Keratinocyte (primary cell): Measurements from ENCODE around the gene PTCHD4. TPM values are rescaled to one million over a fixed set of nuclear protein-coding genes. Genes with fewer than 3 reads are reported as not detected.
"Not testable (repeated sequence)": the region's sequence is repeated elsewhere in the genome, so short reads cannot be mapped to it uniquely, and the experiment has no call there.

Experiments
- DNase-seq: peaks from one replicate; pipeline ENCODE4 v3.0.0-alpha.2; 2011; ENCODE audit warnings: low read depth, missing footprints, low spot score
- FAIRE-seq: peaks from 2 replicates; lab custom pipeline; 2011; peaks lifted over from hg19 to GRCh38; lab: Jason Lieb, UNC
- H2AFZ ChIP-seq: 2 replicates; pipeline ENCODE4 v1.6.0; 2012; ENCODE audit warnings: low read length, control low read depth, inconsistent platforms; ENCODE audit not compliant: control insufficient read depth
- H3K27ac ChIP-seq: 2 replicates; pipeline ENCODE4 v1.5.1; 2011; ENCODE audit warnings: low read length; ENCODE audit not compliant: control insufficient read depth, insufficient read depth
- H3K27me3 ChIP-seq: 3 replicates; pipeline ENCODE4 v1.6.0; 2011; ENCODE audit warnings: low read length; ENCODE audit not compliant: control insufficient read depth, insufficient read depth; ENCODE audit errors: extremely low read depth
- H3K36me3 ChIP-seq, 2 experiments: 2 replicates in 1 of 2; 3 replicates in 1 of 2; pipeline ENCODE4 v1.5.1; 2011; ENCODE audit warnings: low read length in 2 of 2, mild to moderate bottlenecking in 1 of 2; ENCODE audit not compliant: control insufficient read depth in 2 of 2, insufficient read depth in 2 of 2; ENCODE audit errors: extremely low read depth in 1 of 2
- H3K4me1 ChIP-seq: 3 replicates; pipeline ENCODE4 v1.5.1; 2011; ENCODE audit warnings: low read length; ENCODE audit not compliant: control insufficient read depth, insufficient read depth; ENCODE audit errors: extremely low read depth
- H3K4me2 ChIP-seq: 3 replicates; pipeline ENCODE4 v1.6.0; 2011; ENCODE audit warnings: low read depth, low read length; ENCODE audit not compliant: control insufficient read depth, insufficient read depth; ENCODE audit errors: extremely low read depth
- H3K4me3 ChIP-seq, 3 experiments: fragments of 200-600 bp in 1 of 3; sonication (generic) in 1 of 3; 2 replicates in 2 of 3; 3 replicates in 1 of 3; pipeline ENCODE4 v1.5.1; 2011 to 2016; ENCODE audit warnings: low read length in 3 of 3, mild to moderate bottlenecking in 3 of 3, control low read depth in 2 of 3, inconsistent platforms in 1 of 3, low read depth in 1 of 3, mixed read lengths in 1 of 3, mixed run types in 1 of 3, moderate library complexity in 1 of 3; ENCODE audit not compliant: control insufficient read depth in 2 of 3, insufficient read depth in 2 of 3; ENCODE audit errors: extremely low read depth in 1 of 3
- H3K79me2 ChIP-seq: 2 replicates; pipeline ENCODE4 v1.6.0; 2012; ENCODE audit warnings: low read length; ENCODE audit not compliant: control insufficient read depth, insufficient read depth
- H3K9ac ChIP-seq: 3 replicates; pipeline ENCODE4 v1.6.0; 2011; ENCODE audit warnings: low read length; ENCODE audit not compliant: control insufficient read depth, insufficient read depth; ENCODE audit errors: extremely low read depth
- H3K9me1 ChIP-seq: 3 replicates; pipeline ENCODE4 v1.6.0; 2011; ENCODE audit warnings: low read length; ENCODE audit not compliant: control insufficient read depth, insufficient read depth; ENCODE audit errors: extremely low read depth
- H3K9me3 ChIP-seq: 2 replicates; pipeline ENCODE4 v1.5.1; 2012; ENCODE audit warnings: low read depth, low read length; ENCODE audit not compliant: control insufficient read depth
- H4K20me1 ChIP-seq: 3 replicates; pipeline ENCODE4 v1.6.0; 2011; ENCODE audit warnings: low read length; ENCODE audit not compliant: control insufficient read depth, insufficient read depth; ENCODE audit errors: extremely low read depth
- CTCF ChIP-seq, 3 experiments: IDR thresholded peaks in 1 of 3; conservative IDR thresholded peaks in 1 of 3; optimal IDR thresholded peaks in 1 of 3; 2 replicates in 2 of 3; 3 replicates in 1 of 3; pipeline versions ENCODE3 to v1.5.1; 2011; ENCODE audit warnings: low read length in 3 of 3, mild to moderate bottlenecking in 3 of 3, moderate library complexity in 2 of 3, control low read depth in 1 of 3, inconsistent platforms in 1 of 3; ENCODE audit not compliant: insufficient read depth in 2 of 3; ENCODE audit errors: extremely low read depth in 1 of 3
- EZH2 ChIP-seq: IDR thresholded peaks from one replicate; pipeline ENCODE4 v1.6.1; 2012; ENCODE audit warnings: inconsistent platforms, mild to moderate bottlenecking, low read length, moderate library complexity
- dilution Hi-C: fragments of 300-500 bp; cut with MboI; formaldehyde crosslinking; loops from one replicate; pipeline ENCODE4 v1.7.0; 2020; ENCODE audit warnings: low sequenced_read_pairs; ENCODE audit not compliant: extremely low pct_ligation_motif_present
- polyA plus RNA-seq, 5 experiments: library from polyadenylated mRNA; depleted of rRNA in 3 of 5; stranded (reverse) in 3 of 5; stranded (forward) in 1 of 5; unstranded in 1 of 5; fragments of >200 nt; gene quantifications; 1 replicate in 1 of 5; 2 replicates in 3 of 5; 3 replicates in 1 of 5; pipeline versions ENCODE4 v1.2.1 to v1.2.3, GENCODE V29; 2011 to 2012; ENCODE audit warnings: missing spikeins in 2 of 5, low read depth in 1 of 5, low replicate concordance in 1 of 5

PTCHD4 gene
- polyA plus RNA-seq, 1 donor (not counting 4 experiments of a cell fraction or from before 2014, with no cell fraction given): 0.41 TPM

GRCh38 chr6:48123601-48124000, 12.6 kb upstream of the PTCHD4 start:
- Histone ChIP-seq H3K4me2 (no peak overlapping the region), H3K9ac (no peak overlapping the region), H3K79me2 (no peaks in the 10 kb centered on the region), H3K27me3 (no peaks in the 10 kb centered on the region), H3K4me1 (no peaks in the 10 kb centered on the region), H4K20me1 (no peaks in the 10 kb centered on the region), H3K36me3 (no peaks in the 10 kb centered on the region), H3K9me3 (no peaks in the 10 kb centered on the region), H3K27ac (no peak overlapping the region), H3K4me3 (no peak overlapping the region), H3K9me1 (no peaks in the 10 kb centered on the region), H2AFZ (no peak overlapping the region)
- TF ChIP-seq EZH2 (no peak), CTCF (optimal IDR thresholded peaks at IDR 0.05 in 1 of 3, IDR thresholded peaks at IDR 0.05 in 1 of 3, conservative IDR thresholded peaks at IDR 0.05 in 1 of 3; ENCODE audit: extremely low read depth in 1 of 3, insufficient read depth in 2 of 3, low read length in 3 of 3) (no peak)
- DNase-seq (no peak), FAIRE-seq (no peak)
- dilution Hi-C loops: no loop called here

GRCh38 chr6:48121983-48122749, 11.2 kb upstream of the PTCHD4 start:
- H3K9me3 ChIP-seq, H3K27me3 ChIP-seq, H3K9me1 ChIP-seq, H3K27ac ChIP-seq, H3K4me2 ChIP-seq, H3K36me3 ChIP-seq, H3K9ac ChIP-seq, FAIRE-seq, H4K20me1 ChIP-seq, H2AFZ ChIP-seq, H3K4me3 ChIP-seq, H3K79me2 ChIP-seq, dilution Hi-C loops, H3K4me1 ChIP-seq, DNase-seq: not testable (repeated sequence)
